GM23248 (cell line): ENCODE results near the gene RPIA.
"Not testable (repeated sequence)": the region's sequence is repeated elsewhere in the genome, so short reads cannot be mapped to it uniquely, and the experiment has no call there.

Experiments
- EZH2 ChIP-seq: fragments of 200-600 bp; sonication (generic); IDR thresholded peaks from 2 replicates; pipeline ENCODE4 v1.6.1; 2018; ENCODE audit warnings: antibody characterized with exemption, mild to moderate bottlenecking; ENCODE audit not compliant: insufficient read depth, poor library complexity, severe bottlenecking
- EZH2phosphoT487 ChIP-seq: fragments of 200-600 bp; sonication (generic); IDR thresholded peaks from 2 replicates; pipeline ENCODE4 v1.6.1; 2018; ENCODE audit warnings: antibody characterized with exemption, moderate library complexity, mild to moderate bottlenecking, low read depth; ENCODE audit not compliant: insufficient read depth

- TF ChIP-seq EZH2phosphoT487, EZH2: not testable (repeated sequence)
These were observed 46.1 kb upstream of the RPIA start for GRCh38 chr2:88645291-88645882.
